ENCODE data around the gene PTGER4. TPM values are rescaled to one million over a fixed set of nuclear protein-coding genes. Genes with fewer than 3 reads are reported as not detected.

The PTGER4 gene
- 11.1 and 23.2 TPM in 2 replicates for total RNA-seq

GRCh38 chr5:40679913-40680681, at the start of gene PTGER4:
Gene PTGER4, plus strand, starts transcription at chr5:40679915. Its CDS starts 1,079 bp downstream, at chr5:40680994.

Small RNA genes lying within 50 kb of the gene (small RNA-seq; reads per million reads assigned to genes)
- gene RF00092 = not detected

Other genes with a start within 250 kb of the PTGER4 start
- gene TTC33, start 76.0 kb downstream of the PTGER4 start, total RNA-seq = 17.5 and 21.1 TPM in 2 replicates
- gene PRKAA1, start 118.5 kb downstream of the PTGER4 start, total RNA-seq = 110 and 113 TPM in 2 replicates
- gene RPL37, start 155.3 kb downstream of the PTGER4 start, total RNA-seq = 78.3 and 119 TPM in 2 replicates
- 9.8 and 16.2 TPM in 2 replicates for gene CARD6, start 161.5 kb downstream of the PTGER4 start, total RNA-seq
- gene C7, start 229.6 kb downstream of the PTGER4 start, total RNA-seq = not detected in 2 replicates